Astrocyte (in vitro differentiated cells and primary cell): ENCODE results near the gene CARS2. TPM values are rescaled to one million over a fixed set of nuclear protein-coding genes. Genes with fewer than 3 reads are reported as not detected.
A peak's percentile ranks its signal among the peaks of the same experiment; 100 is the strongest.

Experiments used
- DNase-seq: peaks from one replicate; pipeline ENCODE4 v3.0.0-alpha.2; 2010; ENCODE audit warnings: low read depth
- FAIRE-seq: peaks from 2 replicates; lab custom pipeline; 2011; peaks lifted over from hg19 to GRCh38; lab: Jason Lieb, UNC
- H2AFZ ChIP-seq: 2 replicates; pipeline ENCODE4 v1.6.0; 2012; ENCODE audit warnings: low read depth, low read length, inconsistent platforms
- H3K27ac ChIP-seq: 2 replicates; pipeline ENCODE4 v1.5.1; 2011; ENCODE audit warnings: low read depth, low read length, inconsistent platforms
- H3K27me3 ChIP-seq: 2 replicates; pipeline ENCODE4 v1.6.0; 2011; ENCODE audit warnings: low read length, inconsistent platforms; ENCODE audit not compliant: insufficient read depth
- H3K36me3 ChIP-seq: 2 replicates; pipeline ENCODE4 v1.5.1; 2011; ENCODE audit warnings: low read length, inconsistent platforms; ENCODE audit not compliant: insufficient read depth
- H3K4me1 ChIP-seq: 2 replicates; pipeline ENCODE4 v1.5.1; 2011; ENCODE audit warnings: low read length, inconsistent platforms; ENCODE audit not compliant: insufficient read depth
- H3K4me2 ChIP-seq: 2 replicates; pipeline ENCODE4 v1.6.0; 2012; ENCODE audit warnings: low read length, inconsistent platforms
- H3K4me3 ChIP-seq: 2 replicates; pipeline ENCODE4 v1.5.1; 2011; ENCODE audit warnings: low read depth, mild to moderate bottlenecking, low read length, inconsistent platforms; ENCODE audit not compliant: insufficient read depth
- H3K79me2 ChIP-seq: 2 replicates; pipeline ENCODE4 v1.6.0; 2012; ENCODE audit warnings: mild to moderate bottlenecking, low read length, inconsistent platforms; ENCODE audit not compliant: insufficient read depth
- H3K9ac ChIP-seq: 2 replicates; pipeline ENCODE4 v1.6.0; 2012; ENCODE audit warnings: mild to moderate bottlenecking, low read length, inconsistent platforms
- H3K9me3 ChIP-seq: 2 replicates; pipeline ENCODE4 v1.5.1; 2012; ENCODE audit warnings: low read depth, mild to moderate bottlenecking, low read length, inconsistent platforms; ENCODE audit not compliant: insufficient read depth
- H4K20me1 ChIP-seq: 2 replicates; pipeline ENCODE4 v1.6.0; 2012; ENCODE audit warnings: low read length, inconsistent platforms; ENCODE audit not compliant: insufficient read depth
- H3K27ac Mint-ChIP-seq: one replicate; pipeline ENCODE4 v1.8.0; 2021; ENCODE audit warnings: mild to moderate bottlenecking, mixed read lengths; ENCODE audit not compliant: unreplicated experiment
- H3K27me3 Mint-ChIP-seq: one replicate; pipeline ENCODE4 v1.8.0; 2021; ENCODE audit warnings: low read depth, mixed read lengths; ENCODE audit not compliant: unreplicated experiment
- H3K36me3 Mint-ChIP-seq: one replicate; pipeline ENCODE4 v1.8.0; 2021; ENCODE audit warnings: low read depth, mixed read lengths; ENCODE audit not compliant: unreplicated experiment
- H3K4me1 Mint-ChIP-seq: one replicate; pipeline ENCODE4 v1.8.0; 2021; ENCODE audit warnings: low read depth, mixed read lengths; ENCODE audit not compliant: unreplicated experiment
- H3K4me3 Mint-ChIP-seq: one replicate; pipeline ENCODE4 v1.8.0; 2021; ENCODE audit warnings: mild to moderate bottlenecking, moderate library complexity, mixed read lengths; ENCODE audit not compliant: unreplicated experiment
- H3K9me3 Mint-ChIP-seq: one replicate; pipeline ENCODE4 v1.8.0; 2021; ENCODE audit warnings: mild to moderate bottlenecking, mixed read lengths; ENCODE audit not compliant: unreplicated experiment
- CTCF ChIP-seq: IDR thresholded peaks from 2 replicates; pipeline ENCODE4 v1.5.1; 2011; ENCODE audit warnings: low read depth, mild to moderate bottlenecking, inconsistent platforms, low read length, moderate library complexity; ENCODE audit not compliant: insufficient read depth
- EZH2 ChIP-seq: IDR thresholded peaks from 2 replicates; pipeline ENCODE4 v1.6.1; 2012; ENCODE audit warnings: mild to moderate bottlenecking, low read length, inconsistent platforms; ENCODE audit not compliant: insufficient read depth
- total RNA-seq: library from RNA; stranded (reverse); gene quantifications from 2 replicates; pipeline ENCODE4 v1.2.1, GENCODE V29; 2021

Gene CARS2
- total RNA-seq, 1 donor from 2014 or later: 51.4 TPM

GRCh38 chr13:110683921-110684320, 22.0 kb downstream of the CARS2 start:
- Mint-ChIP-seq H3K9me3 (peaks cover 3% of the 10 kb centered on the region), H3K36me3 (peaks cover 13% of the 10 kb centered on the region), H3K4me1 (peaks cover 6% of the 10 kb centered on the region), H3K4me3 (no peak overlapping the region), H3K27me3 (no peaks in the 10 kb centered on the region), H3K27ac (no peak overlapping the region)
- Histone ChIP-seq H3K9me3 (no peaks in the 10 kb centered on the region), H4K20me1 (peaks cover 10% of the 10 kb centered on the region), H3K4me1 (peaks cover 3% of the 10 kb centered on the region), H3K36me3 (peaks cover 12% of the 10 kb centered on the region), H3K79me2 (no peaks in the 10 kb centered on the region), H3K4me3 (no peak overlapping the region), H3K9ac (no peak overlapping the region), H3K4me2 (no peak overlapping the region), H3K27me3 (no peaks in the 10 kb centered on the region), H2AFZ (no peak overlapping the region), H3K27ac (no peak overlapping the region)
- FAIRE-seq: no peak
- TF ChIP-seq EZH2 (no peak), CTCF (no peak)
- DNase-seq: no peak

- Histone ChIP-seq H3K4me1 (peaks cover 3% of the 10 kb centered on the region), H3K79me2 (no peaks in the 10 kb centered on the region), H3K9ac (no peak overlapping the region), H3K27ac (no peak overlapping the region), H3K9me3 (no peaks in the 10 kb centered on the region), H3K36me3 (peaks cover 12% of the 10 kb centered on the region), H3K27me3 (no peaks in the 10 kb centered on the region), H3K4me2 (no peak overlapping the region), H3K4me3 (no peak overlapping the region), H2AFZ (no peak overlapping the region), H4K20me1 (peaks cover 10% of the 10 kb centered on the region)
- no peak for DNase-seq
- no peaks in the 10 kb centered on the region for H3K27me3 Mint-ChIP-seq
- H3K36me3 Mint-ChIP-seq: peaks cover 19% of the 10 kb centered on the region
- peaks cover 3% of the 10 kb centered on the region for H3K9me3 Mint-ChIP-seq
- H3K27ac Mint-ChIP-seq: no peak overlapping the region
- FAIRE-seq: no peak
- TF ChIP-seq EZH2 (no peak), CTCF (peak; percentile 67)
- no peak overlapping the region for H3K4me3 Mint-ChIP-seq
- H3K4me1 Mint-ChIP-seq: peaks cover 6% of the 10 kb centered on the region
These were observed 22.6 kb downstream of the CARS2 start for GRCh38 chr13:110683203-110683883.

GRCh38 chr13:110682746-110683145, 23.2 kb downstream of the CARS2 start:
- Mint-ChIP-seq H3K27me3 (no peaks in the 10 kb centered on the region), H3K36me3 (peaks cover 23% of the 10 kb centered on the region), H3K9me3 (peaks cover 3% of the 10 kb centered on the region), H3K4me1 (peaks cover 10% of the 10 kb centered on the region), H3K27ac (no peak overlapping the region), H3K4me3 (no peak overlapping the region)
- Histone ChIP-seq H2AFZ (no peak overlapping the region), H3K9me3 (no peaks in the 10 kb centered on the region), H3K4me1 (peaks cover 3% of the 10 kb centered on the region), H3K27me3 (no peaks in the 10 kb centered on the region), H3K27ac (no peak overlapping the region), H3K4me2 (no peak overlapping the region), H3K4me3 (no peak overlapping the region), H3K36me3 (peaks cover 12% of the 10 kb centered on the region), H3K9ac (no peak overlapping the region), H4K20me1 (peaks cover 15% of the 10 kb centered on the region), H3K79me2 (no peaks in the 10 kb centered on the region)
- TF ChIP-seq CTCF: no peak
- TF ChIP-seq EZH2: no peak
- FAIRE-seq (no peak), DNase-seq (no peak)
